ENCODE data around the gene HOXA2.

HOXA2 gene

DNA sequence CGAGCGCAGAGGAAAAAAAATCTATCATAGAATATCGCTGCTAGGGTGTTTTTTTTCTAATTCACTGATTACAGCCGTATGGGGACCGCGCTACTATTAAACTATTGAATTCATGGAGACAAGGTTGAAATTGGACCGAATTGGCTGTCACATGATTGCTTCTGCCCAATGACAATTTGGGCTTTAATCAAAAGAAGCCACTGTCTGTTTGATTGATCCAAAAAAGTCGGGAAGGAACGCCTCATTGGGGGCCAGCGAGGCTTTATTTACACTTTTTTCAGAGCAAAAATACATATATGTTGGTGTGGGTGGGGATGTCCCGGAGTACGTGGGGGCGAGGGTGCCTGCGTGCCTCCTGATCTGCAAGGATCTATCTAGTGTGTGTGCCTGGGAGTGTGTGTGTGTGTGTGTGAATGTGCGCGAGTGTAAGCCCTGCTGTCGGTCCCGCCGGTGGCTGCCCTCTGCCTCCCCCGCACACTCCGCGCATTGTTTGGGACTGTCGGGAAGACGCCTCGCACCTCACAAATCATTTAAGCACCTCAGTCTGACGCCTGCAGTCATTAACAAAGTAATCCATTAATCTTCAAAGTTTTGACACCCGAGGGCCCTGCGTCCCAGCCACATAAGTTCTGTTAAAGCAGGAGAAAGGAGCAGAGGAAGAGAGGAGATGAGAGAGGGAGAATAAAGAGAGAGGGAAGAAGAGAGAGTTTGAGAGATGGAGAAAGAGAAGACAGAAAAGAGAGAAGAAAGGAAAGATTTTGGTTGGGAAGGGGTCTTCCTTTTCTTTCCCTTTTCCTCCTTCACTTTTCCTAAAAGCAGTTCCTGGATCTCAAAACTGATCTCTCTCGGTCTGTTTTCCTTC, at the start of gene HOXA2:
HOXA2 (minus strand) TSS at position 103 of the 862 bp plus-strand sequence. CDS start 183 bp downstream, outside the sequence.
- no peak for DNase-seq

DNA sequence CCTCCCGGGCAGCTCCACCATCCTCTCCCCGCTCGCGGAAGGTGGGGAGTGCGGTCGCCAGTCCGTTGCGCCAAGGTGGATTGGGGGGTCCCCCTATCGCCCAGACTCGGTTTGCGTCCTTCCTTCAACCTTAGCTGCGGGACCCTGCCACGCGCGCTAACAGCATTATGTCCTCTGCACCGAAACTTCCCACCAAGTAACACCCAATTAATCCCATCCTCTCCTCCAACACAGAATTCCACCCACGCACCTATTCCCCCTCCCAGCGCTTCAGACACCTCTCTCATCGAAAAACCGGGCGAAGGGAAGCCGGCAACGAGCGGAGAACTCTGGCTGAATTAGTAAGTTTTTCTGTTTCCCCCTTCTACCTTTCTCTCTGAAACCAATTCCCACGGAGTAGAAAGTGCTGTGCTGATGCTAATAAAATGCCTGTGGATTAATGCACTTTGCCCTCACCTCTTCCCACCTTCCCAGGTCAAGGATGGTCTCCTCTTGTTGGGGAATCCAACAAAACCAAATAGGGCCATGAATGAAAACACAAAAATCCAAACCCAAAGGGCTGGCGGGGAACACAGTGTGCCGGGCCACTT, 49.0 kb upstream of the HOXA2 start:
- no peak for DNase-seq

DNA sequence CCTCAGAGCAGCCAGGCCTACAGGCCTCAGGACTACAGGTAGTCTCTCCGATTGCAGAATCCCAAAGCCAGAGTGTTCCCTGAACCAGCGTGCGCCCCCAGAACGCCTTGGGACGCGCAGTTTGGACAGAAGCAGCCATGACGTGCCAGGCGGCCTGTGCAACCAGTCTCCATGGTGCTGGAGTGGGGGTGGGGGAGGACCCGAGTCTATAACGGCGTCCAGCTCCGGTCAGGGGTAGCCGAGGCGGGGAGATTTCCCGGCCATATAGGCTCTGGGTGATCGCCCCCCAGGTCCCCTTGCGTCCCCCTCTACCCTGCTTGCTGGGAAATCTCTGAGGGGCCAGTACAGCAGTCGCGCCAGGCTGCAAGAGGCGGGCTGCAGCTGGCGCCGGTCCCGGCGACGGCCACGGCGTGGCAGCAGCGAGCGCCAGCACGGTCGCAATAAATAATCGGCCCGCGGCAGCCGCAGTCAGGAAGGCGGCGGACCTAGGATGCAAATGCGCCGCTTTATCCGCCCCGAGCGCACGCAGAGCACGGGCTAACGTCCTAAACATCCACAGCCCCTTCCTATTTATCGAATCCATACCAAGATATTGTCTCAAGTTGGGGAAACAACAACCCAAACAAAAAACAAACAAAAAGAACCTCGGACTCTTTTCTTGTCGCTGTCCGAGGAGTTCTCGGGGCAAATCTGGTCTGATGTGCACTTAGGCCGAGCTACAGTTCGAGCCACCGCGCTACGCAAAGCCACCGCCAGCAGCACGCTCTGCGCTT, 48.3 kb upstream of the HOXA2 start:
- peak; percentile 80 for DNase-seq

DNA sequence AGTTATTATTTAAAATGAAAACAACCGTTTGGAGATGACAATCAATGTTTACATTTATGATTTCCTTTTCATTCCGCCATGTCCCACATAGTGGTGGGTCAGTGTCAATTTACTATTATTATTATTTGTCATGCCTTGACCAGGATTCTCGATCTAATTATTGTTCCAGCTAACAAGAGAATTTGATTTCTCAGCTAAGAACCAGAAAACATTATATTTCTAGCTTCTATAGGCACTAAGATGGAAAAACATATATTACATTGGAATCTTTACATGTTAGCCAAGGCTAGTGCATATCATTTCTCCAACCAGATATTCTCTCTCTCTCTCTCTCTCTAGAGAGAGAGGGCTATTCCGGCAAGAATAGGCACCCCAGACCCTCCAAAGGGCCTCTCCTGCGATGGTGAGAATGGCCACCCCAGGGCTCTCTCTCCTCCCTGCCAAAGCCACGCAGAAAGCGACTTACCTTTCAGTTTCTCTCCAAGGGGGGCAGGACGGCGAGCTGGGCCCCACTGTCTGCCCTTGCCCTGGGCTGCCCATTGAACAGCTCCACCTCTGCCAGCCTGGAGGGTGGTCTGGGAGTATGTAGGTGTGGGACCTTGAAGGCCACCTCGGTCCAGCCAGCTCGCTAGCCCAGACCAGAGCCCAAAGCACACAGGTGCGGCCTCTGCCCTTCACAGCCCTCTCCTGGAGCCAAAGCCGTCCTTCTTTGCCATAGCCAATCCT, 47.5 kb upstream of the HOXA2 start:
- DNase-seq, result peak; percentile 64

DNA sequence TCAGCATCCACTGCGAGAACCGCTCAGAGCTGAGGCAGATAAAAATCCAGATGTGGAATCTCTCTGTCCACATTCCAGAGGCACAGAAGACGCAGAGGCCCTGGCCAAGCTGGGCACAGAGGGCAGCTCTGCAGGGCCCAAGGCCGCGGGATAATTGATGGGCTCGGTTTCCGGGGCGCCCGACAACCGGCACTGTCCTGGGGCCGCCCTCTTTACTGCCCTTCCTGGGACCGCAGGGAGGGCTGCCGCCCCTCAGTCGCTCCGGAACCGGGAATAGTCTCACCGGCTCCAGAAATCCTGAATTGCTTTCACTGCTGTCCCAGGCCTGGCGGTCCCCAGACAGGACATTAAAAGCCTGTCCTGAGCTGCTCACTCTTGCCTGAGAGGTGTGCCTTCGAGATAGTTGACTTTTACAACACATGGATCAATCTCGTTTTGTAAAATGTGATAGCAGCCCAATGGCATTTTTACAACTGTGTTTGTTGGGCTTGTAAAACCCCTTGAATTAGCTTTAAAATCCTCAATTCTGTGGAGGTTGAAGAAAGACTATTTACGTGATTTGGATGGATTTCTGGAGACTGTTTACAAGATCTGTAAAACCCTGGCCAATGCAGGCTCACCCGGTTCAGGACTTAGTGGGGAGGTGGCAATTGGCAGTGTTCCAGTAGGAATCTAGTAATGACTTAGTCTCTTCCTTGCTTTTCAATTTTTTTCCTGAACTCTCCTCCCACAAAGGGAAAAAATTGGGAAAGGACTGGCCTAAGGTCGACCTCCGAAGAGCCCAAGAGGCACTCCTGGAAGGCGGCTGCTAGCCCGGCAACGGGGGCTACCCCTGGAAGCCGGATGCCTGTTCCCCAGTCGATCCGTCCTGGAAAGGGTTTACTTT, 46.5 kb upstream of the HOXA2 start:
- peak; percentile 14 for DNase-seq

DNA sequence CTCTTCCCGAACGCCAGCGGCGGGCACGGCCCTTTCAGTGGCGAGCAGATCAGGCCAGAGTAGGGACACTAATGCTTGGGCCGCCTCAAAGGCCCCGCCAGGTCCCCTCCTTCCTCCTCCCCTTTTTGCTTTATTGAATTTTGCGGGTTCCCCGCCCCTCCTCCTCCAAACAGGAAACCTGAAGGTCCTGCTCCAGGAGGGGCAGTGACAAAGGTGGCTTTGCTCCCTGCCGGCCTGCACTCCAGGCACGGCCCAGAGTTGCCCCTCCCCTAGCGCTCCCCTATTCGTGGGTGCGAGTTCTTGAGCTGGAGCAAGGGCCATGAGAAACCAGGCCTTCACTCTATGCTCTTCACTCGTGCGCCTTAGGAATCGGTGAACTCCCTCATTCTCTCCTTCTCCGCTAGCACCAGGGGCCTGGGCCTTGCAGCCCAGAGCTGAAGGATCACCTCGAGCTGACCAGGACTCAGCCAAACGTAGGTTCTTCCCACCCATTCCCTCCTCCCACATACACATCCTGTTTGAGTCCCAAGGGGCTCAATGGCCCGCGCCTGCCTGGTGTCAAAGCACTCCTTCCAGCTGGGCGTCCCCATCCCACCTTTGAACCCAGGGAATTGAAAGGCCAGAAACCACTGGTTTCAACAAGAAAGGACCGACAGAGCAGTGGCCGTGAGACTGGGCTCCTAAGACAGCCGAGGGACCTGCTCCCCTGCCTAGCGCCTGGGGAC, 45.7 kb upstream of the HOXA2 start:
- DNase-seq, result no peak

DNA sequence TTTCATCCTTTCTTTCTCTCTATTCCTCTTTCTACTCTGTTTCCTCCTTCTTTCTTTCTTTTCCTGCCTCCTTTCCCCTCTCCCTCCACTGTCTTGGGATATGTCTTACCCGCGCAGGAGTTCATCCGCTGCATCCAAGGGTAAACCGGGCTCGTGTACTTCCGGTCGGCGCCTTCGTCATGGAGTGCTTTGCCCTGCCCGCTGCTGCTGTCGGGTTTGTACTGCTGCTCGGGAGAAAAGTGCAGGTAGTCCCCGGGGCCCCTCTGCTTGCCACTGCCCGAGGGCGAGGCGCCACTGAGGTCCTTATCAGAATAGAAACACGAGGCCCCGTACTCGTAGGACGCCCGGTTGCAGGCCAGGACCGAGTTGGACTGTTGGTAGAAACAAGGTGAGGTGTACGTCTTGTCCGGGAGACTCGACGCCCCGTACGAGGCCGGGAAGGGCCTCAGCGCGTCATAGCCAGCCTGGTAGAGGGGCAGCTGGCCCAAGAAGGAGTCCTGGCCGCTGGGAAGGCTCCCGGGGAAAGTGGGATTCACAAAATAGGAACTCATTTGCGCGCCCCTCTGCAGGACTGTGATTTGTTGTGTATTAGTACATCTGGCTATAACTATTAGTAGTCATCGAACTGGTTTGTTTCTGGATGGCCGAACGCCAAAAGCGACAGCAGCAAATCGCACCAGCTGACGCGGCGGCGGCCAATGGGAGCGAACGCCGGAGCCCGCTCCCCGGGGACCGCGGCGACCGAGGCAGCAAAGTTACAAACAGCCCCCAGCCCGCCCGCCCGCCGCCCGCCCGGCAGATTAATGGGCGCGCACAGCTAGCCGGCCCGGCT, 44.9 kb upstream of the HOXA2 start, which contains the start of gene HOXA6:
HOXA6 (minus strand) TSS at position 576 of the 832 bp plus-strand sequence; CDS start at position 551, 25 bp downstream.
- DNase-seq, result no peak

DNA sequence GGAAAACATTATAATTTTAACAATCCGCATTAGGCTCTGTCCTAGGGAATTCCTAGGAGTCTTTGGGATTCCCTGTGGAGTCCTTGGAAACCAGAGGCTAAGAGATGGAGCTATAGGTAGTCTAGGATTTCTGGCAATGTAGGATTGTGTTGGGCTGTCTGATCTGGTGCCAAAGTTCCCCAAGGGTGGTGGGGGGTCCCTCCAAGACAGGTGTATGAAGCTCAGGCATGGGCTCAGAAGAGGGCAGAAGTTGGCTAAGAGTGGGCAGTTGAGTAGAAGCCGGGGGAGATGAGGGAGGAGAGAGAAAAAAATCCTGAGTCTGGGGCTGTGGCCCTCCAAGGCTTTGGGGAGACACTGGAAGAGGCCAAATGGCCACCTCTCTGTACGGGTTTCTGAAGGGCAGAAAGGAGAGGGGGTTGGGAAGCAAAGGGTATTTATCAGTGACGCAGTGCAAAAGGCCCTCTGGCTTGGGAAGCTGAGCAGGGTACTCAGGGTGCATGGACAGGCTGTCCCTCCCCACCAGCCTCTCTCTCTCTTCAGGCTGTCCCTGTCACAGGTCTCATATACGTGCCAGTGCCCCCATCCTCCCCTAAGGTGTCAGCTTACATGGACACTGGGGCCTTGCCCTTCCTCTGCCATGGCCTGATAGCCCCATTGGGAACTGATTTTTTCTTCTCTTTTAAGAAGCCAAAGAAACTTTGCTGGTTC, 44.2 kb upstream of the HOXA2 start:
- DNase-seq, result no peak

DNA sequence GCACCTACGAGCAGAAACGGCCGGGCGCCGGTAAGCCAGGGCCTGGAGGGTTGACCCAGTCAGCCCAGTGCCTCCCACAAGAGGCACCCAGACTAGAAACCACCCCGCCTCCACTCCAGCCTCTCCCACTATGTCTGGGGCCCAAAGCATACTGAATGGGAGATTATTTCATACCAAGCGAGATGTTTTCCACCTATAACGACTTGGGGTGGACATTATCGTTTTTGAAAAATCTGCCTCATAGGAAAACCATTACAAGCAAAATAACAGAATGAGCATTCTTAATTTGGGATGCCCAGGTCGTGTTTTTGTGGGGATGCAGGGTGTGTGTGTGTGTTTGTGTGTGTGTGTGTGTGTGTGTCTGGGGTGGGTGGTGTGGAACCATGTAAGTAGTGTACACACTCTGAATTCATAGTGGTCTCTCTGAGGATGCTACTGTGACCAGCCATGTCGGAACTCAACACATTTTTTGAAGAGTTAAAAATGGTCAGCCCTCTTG, 43.5 kb upstream of the HOXA2 start:
- DNase-seq, result no peak

DNA sequence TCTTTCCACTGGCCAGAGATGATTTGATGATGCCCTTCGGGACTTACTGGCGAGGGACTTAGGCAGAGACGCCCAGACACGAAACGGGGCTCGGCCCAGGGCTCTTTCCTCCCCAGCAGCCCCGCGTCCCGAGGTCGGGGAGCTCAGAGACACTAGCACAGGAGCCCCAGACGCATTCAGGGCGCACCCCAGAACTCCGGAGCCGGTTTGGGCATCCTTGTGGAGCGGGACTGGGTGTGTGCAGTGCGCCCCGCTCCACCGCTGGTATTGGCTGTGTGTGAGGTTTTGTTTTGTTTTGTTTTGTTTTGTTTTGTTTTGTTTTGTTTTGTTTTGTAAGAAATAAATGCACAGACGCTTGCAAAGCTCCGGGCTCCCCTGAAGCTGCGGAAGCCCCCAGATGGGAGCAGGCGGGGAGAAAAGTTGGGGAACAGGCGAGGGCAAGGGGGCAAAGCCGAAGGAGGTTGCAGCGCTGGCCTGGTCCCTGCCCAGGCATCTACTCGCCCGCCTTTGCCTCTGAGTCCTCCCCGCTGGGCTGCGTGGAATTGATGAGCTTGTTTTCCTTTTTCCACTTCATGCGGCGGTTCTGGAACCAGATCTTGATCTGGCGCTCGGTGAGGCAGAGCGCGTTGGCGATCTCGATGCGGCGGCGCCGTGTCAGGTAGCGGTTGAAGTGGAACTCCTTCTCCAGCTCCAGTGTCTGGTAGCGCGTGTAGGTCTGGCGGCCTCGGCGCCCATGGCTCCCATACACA, 42.9 kb upstream of the HOXA2 start:
- no peak for DNase-seq

DNA sequence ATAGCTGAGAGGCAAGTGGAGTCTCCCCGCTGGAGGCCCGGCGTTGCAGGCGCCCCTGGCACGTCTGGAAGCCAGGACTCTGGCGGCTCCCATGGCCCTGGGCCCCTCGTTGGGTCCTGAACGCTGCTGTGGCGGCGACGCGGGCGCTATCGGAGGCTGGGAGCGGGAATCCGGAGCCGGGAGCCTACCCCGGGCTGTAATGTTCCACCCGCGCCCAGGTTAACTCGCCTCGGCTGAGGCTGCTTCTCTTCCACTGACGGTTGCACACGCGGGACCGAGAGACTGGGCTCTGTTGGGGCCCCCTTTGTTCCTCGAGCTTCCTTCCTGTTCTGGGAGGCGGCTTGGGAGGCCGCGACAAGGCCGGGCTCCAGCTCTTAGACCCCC, 42.3 kb upstream of the HOXA2 start:
- DNase-seq, result no peak

DNA sequence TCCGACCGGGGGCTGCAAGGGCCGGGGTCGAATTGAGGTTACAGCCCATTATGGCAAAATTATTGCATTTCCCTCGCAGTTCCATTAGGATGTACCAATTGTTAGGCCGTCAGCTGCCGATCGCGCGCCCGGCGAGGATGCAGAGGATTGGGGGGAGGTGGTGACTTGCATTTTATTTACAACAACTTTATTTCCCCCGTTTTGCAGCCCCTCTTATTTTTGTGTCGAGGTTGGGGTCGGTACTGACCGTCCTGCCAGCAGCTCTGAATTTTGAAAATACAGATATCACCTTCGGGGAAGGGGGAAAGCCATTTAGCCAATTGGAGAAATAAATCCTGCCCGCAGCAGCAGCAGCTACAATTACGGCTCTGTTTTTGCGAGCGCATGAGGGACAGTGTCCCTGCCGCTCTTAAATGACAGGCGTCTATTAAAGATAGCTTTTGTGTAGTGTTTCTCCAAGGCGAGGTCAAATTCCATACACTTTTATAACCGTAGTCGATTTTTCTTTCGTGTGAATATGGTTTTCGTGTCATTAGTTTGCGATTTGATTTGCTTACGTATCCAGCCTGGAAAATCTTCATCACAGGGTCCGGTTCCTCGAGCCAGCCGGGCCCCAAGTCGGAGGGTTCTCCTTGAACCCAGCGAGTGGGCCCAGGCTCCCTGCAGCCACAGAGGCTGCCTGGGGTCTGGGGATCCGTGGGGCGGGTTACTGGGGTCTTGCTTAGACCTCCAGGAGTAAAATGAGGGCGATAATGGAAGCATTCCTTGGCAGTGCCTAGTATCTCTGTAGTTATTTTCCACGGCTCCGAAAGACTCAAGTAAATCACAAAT, 41.7 kb upstream of the HOXA2 start:
- DNase-seq, result no peak

DNA sequence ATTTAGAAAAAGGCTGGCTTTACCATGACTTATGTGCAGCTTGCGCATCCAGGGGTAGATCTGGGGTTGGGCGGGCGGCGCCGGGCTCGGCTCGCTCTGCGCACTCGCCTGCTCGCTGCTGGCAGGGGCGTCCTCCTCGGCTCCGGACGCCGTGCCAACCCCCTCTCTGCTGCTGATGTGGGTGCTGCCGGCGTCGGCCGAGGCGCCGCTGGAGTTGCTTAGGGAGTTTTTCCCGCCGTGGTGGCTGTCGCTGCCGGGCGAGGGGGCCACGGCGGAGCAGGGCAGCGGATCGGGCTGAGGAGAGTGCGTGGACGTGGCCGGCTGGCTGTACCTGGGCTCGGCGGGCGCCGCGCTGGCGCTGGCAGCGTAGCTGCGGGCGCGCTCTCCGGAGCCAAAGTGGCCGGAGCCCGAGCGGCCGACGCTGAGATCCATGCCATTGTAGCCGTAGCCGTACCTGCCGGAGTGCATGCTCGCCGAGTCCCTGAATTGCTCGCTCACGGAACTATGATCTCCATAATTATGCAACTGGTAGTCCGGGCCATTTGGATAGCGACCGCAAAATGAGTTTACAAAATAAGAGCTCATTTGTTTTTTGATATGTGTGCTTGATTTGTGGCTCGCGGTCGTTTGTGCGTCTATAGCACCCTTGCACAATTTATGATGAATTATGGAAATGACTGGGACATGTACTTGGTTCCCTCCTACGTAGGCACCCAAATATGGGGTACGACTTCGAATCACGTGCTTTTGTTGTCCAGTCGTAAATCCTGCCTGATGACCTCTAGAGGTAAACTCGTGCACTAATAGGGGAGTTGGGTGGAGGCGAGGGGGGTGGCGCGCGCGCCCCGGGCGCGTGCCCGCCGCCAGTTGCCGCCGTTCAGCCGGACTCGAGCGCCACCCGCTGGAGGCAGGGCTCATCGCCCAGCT, 40.8 kb upstream of the HOXA2 start, which contains the start of gene HOXA5:
HOXA5 (minus strand) TSS at position 659 of the 927 bp plus-strand sequence; CDS start at position 585, 74 bp downstream.
- no peak for DNase-seq

DNA sequence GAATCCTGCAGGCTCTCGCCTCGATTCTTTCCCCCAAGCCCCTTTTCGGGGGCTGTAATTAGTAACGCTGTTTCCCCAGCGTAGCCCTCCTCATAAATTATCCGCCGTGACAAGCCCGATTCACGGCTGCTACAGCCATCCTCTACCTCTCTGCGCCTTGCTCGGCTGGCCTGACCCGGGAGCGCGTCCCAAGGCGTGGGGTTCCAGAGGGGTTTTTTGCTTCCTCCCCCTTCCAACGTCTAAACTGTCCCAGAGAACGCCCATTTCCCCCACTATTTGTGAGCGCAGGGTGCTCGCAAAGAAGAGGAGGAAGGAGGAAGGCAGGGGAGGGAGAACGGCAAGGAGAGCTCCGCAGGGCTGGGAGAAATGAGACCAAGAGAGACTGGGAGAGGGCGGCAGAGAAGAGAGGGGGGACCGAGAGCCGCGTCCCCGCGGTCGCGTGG, 40.1 kb upstream of the HOXA2 start:
- no peak for DNase-seq

DNA sequence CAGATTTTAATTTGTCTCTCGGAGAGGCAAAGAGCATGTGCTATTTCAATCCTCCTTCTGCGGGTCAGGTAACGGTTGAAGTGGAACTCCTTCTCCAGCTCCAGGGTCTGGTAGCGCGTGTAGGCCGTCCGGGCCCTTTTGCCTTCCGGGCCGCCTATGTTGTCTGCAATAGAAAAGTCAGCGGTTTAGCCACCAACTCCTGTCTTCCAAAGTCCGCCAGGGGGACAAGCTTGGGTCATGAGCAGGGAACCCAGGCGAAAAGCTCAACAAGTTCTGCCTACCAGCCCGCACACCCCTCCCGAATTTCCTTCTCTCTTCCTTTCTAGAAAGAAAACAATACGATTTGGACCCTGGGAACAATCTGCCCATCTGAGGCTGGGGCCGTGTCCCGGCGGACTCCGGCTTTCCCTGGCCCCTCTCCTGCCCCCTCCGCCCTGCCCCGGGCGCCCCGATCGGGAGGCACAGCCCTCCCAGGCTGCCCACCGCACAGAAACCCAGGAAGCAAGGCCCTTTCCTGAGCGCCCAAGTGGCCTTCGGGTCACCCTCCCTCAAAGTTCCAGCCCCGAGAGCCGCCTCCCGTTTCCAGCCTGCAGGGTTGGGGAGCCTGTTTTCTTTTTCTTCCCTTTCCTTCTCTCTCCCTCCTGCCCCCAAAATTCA, 39.6 kb upstream of the HOXA2 start:
- DNase-seq, result no peak

Data from NCI-H1694 treated with DMSO at 0.1 percent for 48 hours (cell line).